HG03565 (cell line): Measurements from ENCODE around the gene GABARAPL2.
"Not testable (repeated sequence)": the region's sequence is repeated elsewhere in the genome, so short reads cannot be mapped to it uniquely, and the experiment has no call there.

ENCODE experiments used
- ATAC-seq: cut with Tn5 transposase; IDR thresholded peaks from one replicate; pipeline ENCODE4 v1.9.1; 2021; ENCODE audit warnings: mild to moderate bottlenecking, moderate library complexity; ENCODE audit not compliant: unreplicated experiment

GABARAPL2 gene, protein sequence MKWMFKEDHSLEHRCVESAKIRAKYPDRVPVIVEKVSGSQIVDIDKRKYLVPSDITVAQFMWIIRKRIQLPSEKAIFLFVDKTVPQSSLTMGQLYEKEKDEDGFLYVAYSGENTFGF

GRCh38 chr16:75566040-75566757 is at the start of gene GABARAPL2:
Gene GABARAPL2 (plus strand): TSS chr16:75566379. CDS start chr16:75566487, 108 bp downstream.
- peak; percentile 42 for ATAC-seq

GRCh38 chr16:75519175-75519574 is 47.0 kb upstream of the GABARAPL2 start:
- no peak for ATAC-seq

DNA sequence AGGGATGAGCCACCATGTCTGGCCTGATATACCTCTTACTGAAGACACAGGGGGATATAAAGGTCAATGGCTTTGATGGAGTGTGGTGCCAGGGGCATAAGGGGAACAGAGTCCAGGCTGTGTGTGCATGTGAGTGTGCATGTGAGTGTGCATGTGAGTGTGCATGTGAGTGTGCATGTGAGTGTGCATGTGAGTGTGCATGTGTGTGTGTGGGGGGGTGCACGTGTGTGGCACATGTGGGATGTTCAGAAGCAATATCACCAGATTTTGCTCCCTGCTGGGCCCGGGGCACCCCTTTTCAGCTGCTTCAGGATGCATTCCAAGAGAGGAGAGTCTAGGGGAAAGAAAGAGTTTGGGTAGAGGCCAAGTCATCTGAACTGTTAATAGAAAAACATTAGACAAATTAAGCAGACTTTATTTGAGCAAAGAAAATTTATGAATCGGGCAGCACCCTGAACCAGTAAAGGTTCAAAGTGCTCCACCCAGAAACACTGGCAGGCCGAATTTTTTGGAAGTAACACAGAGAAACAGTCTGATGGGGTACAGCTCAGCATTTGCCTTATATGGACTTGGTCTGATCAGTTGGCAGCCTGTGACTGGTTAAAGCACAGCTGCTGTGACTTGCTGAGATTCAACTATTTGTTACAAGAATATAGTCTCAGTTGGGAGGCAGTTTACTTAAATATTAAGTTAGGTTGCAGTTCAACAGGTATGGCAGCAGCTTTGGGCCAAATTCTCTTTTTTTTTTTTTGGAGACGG is 40.0 kb upstream of the GABARAPL2 start:
- ATAC-seq, result no peak

DNA sequence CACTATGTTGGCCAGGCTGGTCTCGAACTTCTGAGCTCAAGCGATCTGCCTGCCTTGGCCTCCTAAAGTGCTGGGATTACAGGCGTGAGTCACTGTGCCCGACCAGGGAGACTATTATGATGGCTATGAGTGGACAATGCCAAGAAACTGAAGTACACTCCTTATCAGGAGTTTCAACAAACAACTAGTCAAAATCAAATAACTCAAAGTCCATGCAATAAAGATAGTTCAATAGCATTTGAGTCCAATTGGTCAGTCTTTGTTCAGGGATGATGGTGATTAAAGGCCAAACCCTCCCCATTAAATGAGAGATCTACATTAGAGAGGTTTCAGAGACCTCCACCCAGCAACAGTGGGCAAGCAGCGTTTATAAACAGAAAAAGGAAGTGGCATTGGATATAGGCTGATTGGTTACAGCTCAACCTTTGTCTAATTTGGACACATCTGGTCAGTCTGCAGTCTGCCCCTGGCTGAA is 38.3 kb upstream of the GABARAPL2 start:
- no peak for ATAC-seq

DNA sequence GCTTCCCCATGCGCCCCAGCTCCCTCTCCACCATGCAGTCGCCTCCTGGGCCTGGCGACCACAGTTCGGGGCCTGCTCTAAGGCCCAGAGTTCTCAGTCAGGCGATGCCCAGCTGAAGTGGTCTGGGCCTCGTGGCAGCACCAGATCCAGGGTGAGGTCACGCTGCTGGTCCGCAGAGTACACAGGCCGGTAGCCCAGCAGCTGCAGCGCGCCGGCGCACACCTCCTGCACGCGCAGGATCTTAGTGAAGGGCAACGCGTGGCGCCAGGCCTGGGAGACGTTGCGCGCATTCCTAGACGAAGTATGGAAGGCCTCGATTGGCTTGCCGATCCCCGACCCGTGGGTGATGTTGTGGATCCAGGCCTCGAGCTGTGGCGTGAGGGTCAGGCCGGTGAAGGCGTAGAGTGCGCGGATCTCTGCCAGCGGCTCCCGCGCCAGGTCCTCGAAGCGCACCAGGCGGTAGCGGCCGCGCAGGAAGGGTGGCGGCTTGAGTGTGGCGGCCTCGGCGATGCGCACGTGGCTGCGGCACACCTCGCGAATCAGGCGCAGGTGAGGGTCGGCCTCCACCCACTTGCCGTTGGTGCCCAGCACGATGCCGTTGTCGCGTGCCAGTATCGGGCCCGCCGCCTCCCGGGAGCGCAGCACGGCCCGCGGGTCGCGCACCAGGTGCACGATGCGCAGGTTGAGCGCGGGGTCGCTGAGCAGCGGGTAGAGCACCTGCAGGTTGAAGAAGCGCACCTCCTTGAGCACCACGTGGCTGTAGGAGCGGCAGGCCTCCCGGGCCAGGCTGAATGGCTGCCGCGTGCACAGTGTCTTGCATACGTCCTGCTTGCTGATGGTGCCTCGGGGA is 36.9 kb upstream of the GABARAPL2 start:
- no peak for ATAC-seq

- no peak for ATAC-seq
Measured at GRCh38 chr16:75529959-75530358, 36.2 kb upstream of the GABARAPL2 start.

DNA sequence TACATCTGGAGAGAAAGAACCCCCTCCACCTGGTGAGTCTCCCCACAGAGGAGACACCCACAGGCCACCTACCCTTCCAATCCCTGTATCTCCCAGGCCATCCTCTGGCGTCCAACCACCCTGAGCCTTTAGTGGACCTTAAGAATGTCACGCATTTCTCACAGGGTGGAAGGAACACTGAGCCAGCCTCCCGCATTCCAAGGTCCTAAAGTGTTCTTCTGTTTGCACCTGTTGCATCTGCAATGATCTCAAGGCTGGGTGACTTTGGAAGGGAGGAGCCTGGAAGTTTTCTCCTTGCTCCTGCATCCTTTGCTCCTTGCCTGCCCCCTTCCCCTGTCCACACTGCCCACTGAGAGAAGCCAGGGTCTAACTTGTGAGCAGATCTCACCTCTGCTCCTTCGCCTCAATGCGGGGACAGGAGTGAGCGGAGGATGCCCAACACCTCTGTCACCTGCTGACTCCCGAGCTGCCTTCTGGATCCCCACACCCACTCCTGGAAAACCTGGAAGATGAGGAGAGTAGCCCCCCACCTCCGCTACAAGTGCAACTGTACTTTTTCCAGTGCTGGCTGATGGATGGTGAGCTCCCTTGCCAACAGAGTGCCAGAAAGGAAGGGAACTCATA is 33.9 kb upstream of the GABARAPL2 start:
- no peak for ATAC-seq

GRCh38 chr16:75532791-75533190 is 33.4 kb upstream of the GABARAPL2 start:
- ATAC-seq, result no peak

DNA sequence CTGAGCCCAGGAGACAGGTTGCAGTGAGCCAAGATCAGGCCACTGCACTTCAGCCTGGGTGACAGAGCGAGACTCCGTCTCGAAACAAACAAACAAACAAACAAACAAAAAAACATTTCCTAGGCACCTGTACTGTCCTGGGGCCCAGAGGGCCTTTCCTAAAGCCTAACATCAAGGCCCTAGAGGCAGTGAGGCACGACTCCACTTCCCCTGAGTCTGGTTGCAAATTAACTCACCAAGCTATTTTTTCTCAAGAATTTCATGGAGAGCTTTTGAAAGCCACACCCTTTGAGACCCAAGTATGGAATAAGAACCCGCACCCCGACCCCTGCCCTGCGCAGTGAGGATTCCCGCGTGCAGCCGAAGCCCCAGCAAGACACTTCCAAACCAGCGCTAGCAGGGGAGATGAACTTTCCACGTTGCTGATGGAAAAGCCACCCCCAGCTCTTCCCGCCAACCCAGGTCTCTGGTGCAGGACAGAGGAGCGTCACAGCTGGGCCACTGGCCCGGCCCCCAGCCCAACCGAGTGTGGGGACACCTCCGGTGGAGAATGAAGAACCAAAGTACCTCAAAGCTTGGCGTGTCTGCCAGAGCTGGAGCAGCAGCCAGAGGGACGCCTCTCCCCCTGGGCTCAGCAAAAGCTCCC is 31.5 kb upstream of the GABARAPL2 start:
- no peak for ATAC-seq

DNA sequence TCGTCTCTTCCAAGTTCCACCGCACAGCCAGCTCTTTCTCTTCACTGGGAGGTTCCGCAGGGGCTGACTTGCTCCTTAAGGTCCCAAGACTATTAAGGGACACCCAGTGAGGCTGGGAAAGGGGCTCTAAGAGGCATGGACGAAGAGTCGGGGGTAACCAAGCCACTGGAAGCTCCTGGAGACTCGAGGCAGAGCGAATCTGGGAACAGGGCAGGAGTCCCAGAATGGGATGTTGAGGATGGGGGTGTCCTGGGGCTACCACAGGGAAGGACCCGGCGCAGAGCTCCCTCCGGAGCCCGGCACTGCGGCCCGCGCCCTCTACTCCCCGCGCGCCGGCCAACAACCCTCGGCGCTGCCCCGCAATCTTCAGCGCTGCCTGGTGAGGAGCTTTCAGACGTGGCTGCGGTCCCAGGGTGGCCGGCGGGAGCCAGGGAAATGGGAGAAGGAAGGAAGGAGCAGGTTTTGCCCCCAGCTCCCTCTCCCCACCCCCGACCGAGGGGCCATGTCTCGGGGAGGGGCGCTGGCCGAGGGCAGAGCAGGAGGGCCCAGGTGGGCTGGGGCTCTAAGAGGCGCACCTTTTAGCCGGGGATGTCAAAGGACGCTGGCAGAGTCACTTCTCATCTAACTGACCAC is 30.9 kb upstream of the GABARAPL2 start:
- no peak for ATAC-seq

GRCh38 chr16:75535901-75536300 is 30.3 kb upstream of the GABARAPL2 start, which contains the start of gene CHST5:
Gene CHST5 (minus strand): TSS chr16:75536108. CDS start chr16:75530384, 5,724 bp downstream.
- no peak for ATAC-seq

- no peak for ATAC-seq
Measured at GRCh38 chr16:75537776-75538175, 28.4 kb upstream of the GABARAPL2 start.

DNA sequence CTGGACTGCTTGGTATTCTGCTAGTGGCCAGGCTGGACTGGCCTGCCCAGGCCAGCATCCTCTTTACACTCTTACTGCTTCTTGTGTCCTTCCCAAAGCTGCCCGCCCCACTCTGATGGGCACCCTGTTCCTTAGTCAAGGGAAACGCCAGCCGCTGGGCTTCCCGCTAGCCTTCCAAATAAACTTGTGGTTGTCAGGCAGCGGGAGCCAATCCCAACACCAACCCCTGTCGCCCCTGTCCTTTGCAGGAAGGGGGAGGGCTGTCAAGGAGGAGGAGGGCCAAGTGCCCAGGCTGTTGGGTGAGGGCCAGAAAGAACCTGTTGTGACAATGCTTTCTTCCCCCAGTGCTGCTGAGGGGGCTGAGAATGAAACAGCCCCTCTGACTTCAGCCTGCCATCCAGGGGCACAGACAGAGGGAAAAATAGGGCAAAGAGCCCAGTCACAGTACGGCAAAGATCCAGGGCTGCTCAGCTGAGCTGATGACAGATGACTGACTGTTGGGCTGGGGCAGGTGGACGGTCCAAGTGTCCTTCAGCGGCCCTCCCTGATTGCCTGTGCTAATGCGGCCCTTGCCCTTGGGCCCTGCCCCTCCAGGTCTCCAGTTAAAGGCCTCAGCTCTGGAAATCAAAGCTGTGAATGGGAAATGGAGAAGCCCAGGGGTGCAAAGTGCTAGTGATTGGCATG is 27.2 kb upstream of the GABARAPL2 start:
- not testable (repeated sequence) for ATAC-seq

DNA sequence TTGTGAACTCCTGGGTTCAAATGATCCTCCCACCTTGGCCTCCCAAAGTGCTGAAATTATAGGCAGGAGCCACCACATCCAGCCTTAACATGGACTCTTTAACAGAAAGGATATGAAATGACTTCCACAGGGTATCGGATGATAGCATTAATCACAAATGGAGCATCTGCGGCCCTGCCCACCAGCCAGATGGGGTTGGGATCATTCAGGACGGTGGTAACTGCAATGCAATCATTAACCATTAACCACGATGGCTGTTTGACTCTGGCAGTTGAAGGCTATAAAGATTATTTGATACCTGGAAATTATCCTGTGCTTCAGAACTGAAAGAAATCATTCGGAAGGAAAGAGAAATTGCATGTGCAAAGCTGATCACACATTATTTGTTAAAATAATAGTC is 24.9 kb upstream of the GABARAPL2 start:
- ATAC-seq, result no peak

GRCh38 chr16:75542462-75542861 is 23.7 kb upstream of the GABARAPL2 start:
- not testable (repeated sequence) for ATAC-seq

- not testable (repeated sequence) for ATAC-seq
Measured at GRCh38 chr16:75545879-75546278, 20.3 kb upstream of the GABARAPL2 start.

DNA sequence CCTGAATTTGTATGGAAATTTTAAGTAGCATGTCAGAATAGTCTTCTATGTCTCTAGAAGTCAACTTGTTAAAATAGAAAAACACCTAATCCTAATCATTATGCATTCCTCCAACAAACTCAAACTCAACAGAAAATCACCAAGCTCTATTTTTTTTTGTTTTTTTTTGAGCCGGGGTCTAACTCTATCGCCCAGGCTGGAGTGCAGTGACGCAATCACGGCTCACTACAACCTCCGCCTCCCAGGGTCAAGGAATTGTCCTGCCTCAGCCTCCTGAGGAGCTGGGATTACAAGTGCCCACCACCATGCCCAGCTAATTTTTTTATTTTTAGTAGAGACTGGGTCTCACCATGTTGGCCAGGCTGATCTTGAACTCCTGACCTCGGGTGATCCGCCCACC is 19.9 kb upstream of the GABARAPL2 start:
- no peak for ATAC-seq

DNA sequence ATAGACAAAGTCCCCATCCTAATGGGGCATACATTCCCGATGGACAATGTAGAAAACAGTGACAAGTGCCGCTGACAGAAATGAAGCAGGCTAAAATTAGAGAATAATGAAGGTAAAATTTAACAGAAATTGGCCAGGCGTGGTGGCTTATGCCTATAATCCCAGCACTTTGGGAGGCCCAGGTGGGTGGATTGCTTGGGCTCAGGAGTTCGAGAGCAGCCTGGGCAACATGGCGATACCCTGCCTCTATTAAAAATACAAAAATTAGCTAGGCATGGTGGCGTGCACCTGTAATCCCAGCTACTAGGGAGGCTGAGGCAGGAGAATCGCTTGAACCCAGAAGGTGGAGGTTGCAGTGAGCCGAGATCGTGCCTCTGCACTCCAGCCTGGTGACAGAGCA is 17.7 kb upstream of the GABARAPL2 start:
- not testable (repeated sequence) for ATAC-seq

- peak; percentile 61 for ATAC-seq
Measured at GRCh38 chr16:75550211-75550662, 15.9 kb upstream of the GABARAPL2 start.
